ENCODE data around the gene TSC22D2. TPM values are rescaled to one million over a fixed set of nuclear protein-coding genes. Genes with fewer than 3 reads are reported as not detected.

Gene TSC22D2
- total and polyA plus RNA-seq, 10 of the 15 experiments (the other 5 are each of a cell fraction or from before 2014, with no cell fraction given) = 7.4 to 19.4 (median 10.9) TPM

GRCh38 chr3:150504483-150504882 lies 96.4 kb downstream of the TSC22D2 start:
- Histone ChIP-seq H2AFZ (ENCODE audit: control insufficient read depth, low read depth, low read length) (no peak overlapping the region), H3K4me1 (ENCODE audit: control insufficient read depth, insufficient read depth, low read length) (no peaks in the 10 kb centered on the region), H3K27ac (ENCODE audit: control insufficient read depth, insufficient read depth) (no peak overlapping the region), H3K4me2 (ENCODE audit: control insufficient read depth, insufficient read depth) (no peak overlapping the region), H3K4me3 (no peak overlapping the region), H3K9me3 (replicated peaks; ENCODE audit: control insufficient read depth, insufficient read depth, low read length) (peaks cover 8% of the 10 kb centered on the region; the same call in 2 of the 3 replicates), H3K36me3 (ENCODE audit: control insufficient read depth in 2 of 2, insufficient read depth in 2 of 2, low read length in 1 of 2) (no peaks in the 10 kb centered on the region), H3K9ac (ENCODE audit: control insufficient read depth, insufficient read depth, low read length) (no peak overlapping the region), H3K79me2 (ENCODE audit: control insufficient read depth, insufficient read depth, low read length) (no peaks in the 10 kb centered on the region), H3K27me3 (replicated peaks in 1 of 2; ENCODE audit: control insufficient read depth in 2 of 2, insufficient read depth in 2 of 2, low read length in 1 of 2) (no peaks in the 10 kb centered on the region), H4K20me1 (ENCODE audit: control insufficient read depth, insufficient read depth) (no peaks in the 10 kb centered on the region)
- BruUV-seq (replicated peaks) = no TSS peak
- RAD21 ChIA-PET (ENCODE audit: unreplicated experiment) = interaction anchor here (1.7 to 2.4 kb wide), 2 partner anchors 9 to 24 kb away, joined by 5 to 6 read pairs; no protein-coding TSS in a partner anchor
- SMC1A ChIA-PET (ENCODE audit: uncharacterized antibody, unreplicated experiment) = interaction anchor here (0.8 to 1.5 kb wide), 4 partner anchors 9 to 22 kb away, joined by 3 to 4 read pairs (median 3); no protein-coding TSS in a partner anchor
- intact Hi-C loops (cut with micrococcal nuclease; ENCODE audit: unreplicated experiment) (no loop called here), in situ Hi-C loops (cut with MboI) (loop anchor here (25.0 kb wide), 1 partner anchor 542 kb away; the partner anchor contains the start of gene PFN2)
- ATAC-seq (no peak), DNase-seq (ENCODE audit: low read depth, low spot score) (no peak), FAIRE-seq (no peak)
- WGBS (ENCODE audit: insufficient coverage, insufficient replicate concordance, low lambda C conversion rate, missing lambda C conversion rate) = 3% methylated on average over 3 of the region's 3 CpGs
- POLR2A ChIA-PET = no interaction called here
- CTCF ChIA-PET = interaction anchor here (0.8 to 1.6 kb wide), 4 partner anchors 9 to 277 kb away, joined by 3 to 8 read pairs (median 4); no protein-coding TSS in a partner anchor
- no peak for TF ChIP-seq JUNB (IDR thresholded peaks at IDR 0.05)
- no peak for TF ChIP-seq NR2C2 (IDR thresholded peaks at IDR 0.05; ENCODE audit: borderline replicate concordance, control insufficient read depth, insufficient read length, low read depth)

GRCh38 chr3:150508401-150508800 lies 100.3 kb downstream of the TSC22D2 start:
- Histone ChIP-seq H3K4me1 (ENCODE audit: control insufficient read depth, insufficient read depth, low read length) (no peaks in the 10 kb centered on the region), H4K20me1 (ENCODE audit: control insufficient read depth, insufficient read depth) (no peaks in the 10 kb centered on the region), H3K9me3 (replicated peaks; ENCODE audit: control insufficient read depth, insufficient read depth, low read length) (no peaks in the 10 kb centered on the region), H2AFZ (ENCODE audit: control insufficient read depth, low read depth, low read length) (no peak overlapping the region), H3K4me3 (no peak overlapping the region), H3K27me3 (replicated peaks in 1 of 2; ENCODE audit: control insufficient read depth in 2 of 2, insufficient read depth in 2 of 2, low read length in 1 of 2) (no peaks in the 10 kb centered on the region; a peak in 1 of 4 replicates), H3K36me3 (ENCODE audit: control insufficient read depth in 2 of 2, insufficient read depth in 2 of 2, low read length in 1 of 2) (no peaks in the 10 kb centered on the region), H3K4me2 (ENCODE audit: control insufficient read depth, insufficient read depth) (no peak overlapping the region), H3K79me2 (ENCODE audit: control insufficient read depth, insufficient read depth, low read length) (no peaks in the 10 kb centered on the region), H3K9ac (ENCODE audit: control insufficient read depth, insufficient read depth, low read length) (no peak overlapping the region), H3K27ac (ENCODE audit: control insufficient read depth, insufficient read depth) (no peak overlapping the region)
- ChIA-PET CTCF (interaction anchor here (0.6 kb wide), 1 partner anchor 212 kb away, joined by 3 read pairs; no protein-coding TSS in a partner anchor), RAD21 (ENCODE audit: unreplicated experiment) (no interaction called here), POLR2A (no interaction called here), SMC1A (ENCODE audit: uncharacterized antibody, unreplicated experiment) (no interaction called here)
- no peak for DNase-seq (ENCODE audit: low read depth, low spot score)
- intact Hi-C loops (cut with micrococcal nuclease; ENCODE audit: unreplicated experiment) (no loop called here), in situ Hi-C loops (cut with MboI) (loop anchor here (25.0 kb wide), 1 partner anchor 546 kb away; the partner anchor contains the start of gene PFN2)
- no TSS peak for BruUV-seq (replicated peaks)
- ATAC-seq = no peak
- TF ChIP-seq EED (IDR thresholded peaks at IDR 0.05; ENCODE audit: low read depth) = no peak
- TF ChIP-seq IKZF2 (IDR thresholded peaks at IDR 0.05) = no peak
- TF ChIP-seq TCF7 (IDR thresholded peaks at IDR 0.05; ENCODE audit: borderline replicate concordance) = no peak
- no peak for TF ChIP-seq SP1 (IDR thresholded peaks at IDR 0.05; ENCODE audit: low read depth, low read length)
- no peak for TF ChIP-seq PAX5 (IDR thresholded peaks at IDR 0.05; ENCODE audit: borderline replicate concordance, low read depth, low read length)
- TF ChIP-seq SREBF1 (IDR thresholded peaks at IDR 0.05; ENCODE audit: low read length) = no peak
- TF ChIP-seq NBN (IDR thresholded peaks at IDR 0.05) = no peak
- TF ChIP-seq EZH2 (IDR thresholded peaks at IDR 0.05; ENCODE audit: borderline replicate concordance, control insufficient read depth, low read depth, low read length) = no peak
- no peak for TF ChIP-seq REST (IDR thresholded peaks at IDR 0.05; ENCODE audit: low read depth, low read length)
- TF ChIP-seq TCF12 (IDR thresholded peaks at IDR 0.05; ENCODE audit: low read depth, low read length) = no peak
- no peak for TF ChIP-seq MAX (IDR thresholded peaks at IDR 0.05; ENCODE audit: low read depth, low read length)
- no peak for FAIRE-seq

All from GM12878 (cell line).